A673 (cell line): ENCODE results near the gene ZNRF4.
A peak's percentile ranks its signal among the peaks of the same experiment; 100 is the strongest.

Experiments used
- EZH2 ChIP-seq: fragments of 200-600 bp; sonication (generic); IDR thresholded peaks from 2 replicates; pipeline ENCODE4 v1.6.1; 2017; ENCODE audit warnings: borderline replicate concordance, low read depth, mild to moderate bottlenecking, mixed read lengths, antibody characterized with exemption, low read length; ENCODE audit not compliant: poor library complexity, severe bottlenecking
- TF ChIP-seq, protein P1 (sequence below): fragments of 300-800, 200-600 bp; sonication (generic); conservative IDR thresholded peaks from 2 replicates; pipeline ENCODE4 v1.5.1; 2017; ENCODE audit warnings: low read depth, mild to moderate bottlenecking, antibody characterized with exemption, low read length, moderate library complexity, mixed read lengths

DNA sequence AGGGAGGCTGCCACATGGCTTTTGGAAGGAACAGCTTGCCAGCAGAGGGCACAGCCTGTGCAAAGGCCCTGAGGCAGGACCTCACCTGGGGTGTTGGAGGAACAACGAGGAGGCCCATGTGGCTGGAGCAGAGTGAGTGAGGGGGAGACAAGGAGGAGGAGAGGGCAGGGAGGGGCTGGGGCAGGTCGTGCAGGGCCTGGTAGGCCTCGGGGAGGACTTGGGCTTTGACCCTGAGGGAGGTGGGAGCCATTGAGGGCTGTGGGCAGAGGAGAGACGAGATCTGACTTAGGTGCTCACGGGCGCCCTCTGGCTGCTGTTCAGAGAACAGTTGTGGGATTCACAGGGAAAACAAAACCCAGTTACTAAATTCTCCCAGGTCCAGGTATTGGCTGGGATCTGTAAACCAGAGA is 25.2 kb downstream of the ZNRF4 start:
- TF ChIP-seq, protein P1, sequence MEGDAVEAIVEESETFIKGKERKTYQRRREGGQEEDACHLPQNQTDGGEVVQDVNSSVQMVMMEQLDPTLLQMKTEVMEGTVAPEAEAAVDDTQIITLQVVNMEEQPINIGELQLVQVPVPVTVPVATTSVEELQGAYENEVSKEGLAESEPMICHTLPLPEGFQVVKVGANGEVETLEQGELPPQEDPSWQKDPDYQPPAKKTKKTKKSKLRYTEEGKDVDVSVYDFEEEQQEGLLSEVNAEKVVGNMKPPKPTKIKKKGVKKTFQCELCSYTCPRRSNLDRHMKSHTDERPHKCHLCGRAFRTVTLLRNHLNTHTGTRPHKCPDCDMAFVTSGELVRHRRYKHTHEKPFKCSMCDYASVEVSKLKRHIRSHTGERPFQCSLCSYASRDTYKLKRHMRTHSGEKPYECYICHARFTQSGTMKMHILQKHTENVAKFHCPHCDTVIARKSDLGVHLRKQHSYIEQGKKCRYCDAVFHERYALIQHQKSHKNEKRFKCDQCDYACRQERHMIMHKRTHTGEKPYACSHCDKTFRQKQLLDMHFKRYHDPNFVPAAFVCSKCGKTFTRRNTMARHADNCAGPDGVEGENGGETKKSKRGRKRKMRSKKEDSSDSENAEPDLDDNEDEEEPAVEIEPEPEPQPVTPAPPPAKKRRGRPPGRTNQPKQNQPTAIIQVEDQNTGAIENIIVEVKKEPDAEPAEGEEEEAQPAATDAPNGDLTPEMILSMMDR: peak; percentile 73
- no peak for TF ChIP-seq EZH2
